IPS DF 6.9 (cell line): Measurements from ENCODE around the gene PIK3IP1.

Experiments
- DNase-seq: peaks from one replicate; pipeline ENCODE4 v3.0.0-alpha.2; 2013; ENCODE audit warnings: low read depth, low spot score
- H3K27ac ChIP-seq: one replicate; pipeline ENCODE4 v1.5.1; 2013; ENCODE audit warnings: low read length, control low read depth
- H3K27me3 ChIP-seq: 2 replicates; pipeline ENCODE4 v1.6.1; 2013; ENCODE audit warnings: mild to moderate bottlenecking, low read length; ENCODE audit not compliant: control insufficient read depth, insufficient read depth
- H3K36me3 ChIP-seq: 2 replicates; pipeline ENCODE4 v1.6.1; 2013; ENCODE audit warnings: low read length; ENCODE audit not compliant: control insufficient read depth, insufficient read depth
- H3K4me1 ChIP-seq: 2 replicates; pipeline ENCODE4 v1.6.1; 2013; ENCODE audit warnings: low read length; ENCODE audit not compliant: control insufficient read depth, insufficient read depth
- H3K4me3 ChIP-seq: 2 replicates; pipeline ENCODE4 v1.5.1; 2013; ENCODE audit warnings: mild to moderate bottlenecking, low read length
- H3K9me3 ChIP-seq: 2 replicates; pipeline ENCODE4 v1.6.1; 2013; ENCODE audit warnings: low read length, inconsistent platforms; ENCODE audit not compliant: control insufficient read depth, insufficient read depth
- WGBS: extraction: QIAGEN DNeasy Blood & Tissue Kit; methylation state at CpG from one replicate; pipeline ENCODE4 v1.1.7; 2013; ENCODE audit warnings: mixed read lengths, missing lambda C conversion rate; ENCODE audit not compliant: insufficient read length, insufficient coverage; 5-methylcytosine and 5-hydroxymethylcytosine counted together

PIK3IP1 gene, protein sequence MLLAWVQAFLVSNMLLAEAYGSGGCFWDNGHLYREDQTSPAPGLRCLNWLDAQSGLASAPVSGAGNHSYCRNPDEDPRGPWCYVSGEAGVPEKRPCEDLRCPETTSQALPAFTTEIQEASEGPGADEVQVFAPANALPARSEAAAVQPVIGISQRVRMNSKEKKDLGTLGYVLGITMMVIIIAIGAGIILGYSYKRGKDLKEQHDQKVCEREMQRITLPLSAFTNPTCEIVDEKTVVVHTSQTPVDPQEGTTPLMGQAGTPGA

DNA sequence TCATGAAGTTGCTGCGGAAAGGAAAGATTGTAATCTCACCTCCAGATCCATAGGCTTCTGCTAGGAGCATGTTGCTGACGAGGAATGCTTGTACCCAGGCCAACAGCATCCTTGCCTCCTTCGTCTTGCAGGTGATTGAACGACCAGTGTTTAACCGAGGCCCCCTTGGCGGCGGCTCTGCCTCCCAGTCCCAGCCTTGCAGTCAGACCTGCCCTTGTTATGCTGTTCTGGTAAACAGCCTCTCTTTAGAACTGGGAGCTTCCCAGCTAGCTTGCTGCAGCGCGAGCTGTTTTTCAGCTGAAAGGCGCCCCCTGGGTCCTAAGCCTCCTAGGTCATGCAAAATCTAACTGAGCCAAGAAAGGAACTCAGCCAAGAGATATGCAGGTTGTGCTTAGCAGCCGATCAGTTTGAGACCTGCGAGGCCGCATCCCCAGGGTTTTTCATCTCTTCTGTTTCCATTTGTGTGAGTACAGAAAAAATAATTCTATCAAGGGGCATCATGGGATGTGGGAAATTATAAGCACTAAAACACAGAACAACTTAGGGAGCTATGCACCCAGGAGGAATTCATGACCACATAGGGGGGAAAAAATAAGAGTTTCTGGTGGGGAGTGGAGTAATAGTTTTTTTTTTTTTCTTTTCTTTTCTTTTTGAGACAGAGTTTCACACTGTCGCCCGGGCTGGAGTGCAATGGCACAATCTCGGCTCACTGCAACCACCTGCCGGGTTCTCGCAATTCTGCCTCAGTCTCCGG lies at the start of gene PIK3IP1:
PIK3IP1 (minus strand) TSS at position 253 of the 754 bp plus-strand sequence; CDS start at position 109, 144 bp downstream.
- no peaks in the 10 kb centered on the region for H3K36me3 ChIP-seq
- no peaks in the 10 kb centered on the region for H3K4me1 ChIP-seq
- no peaks in the 10 kb centered on the region for H3K9me3 ChIP-seq
- peak within 1 kb of the TSS; percentile 11; the same call in 1 of the 2 replicates for H3K4me3 ChIP-seq
- H3K27me3 ChIP-seq, result no peaks in the 10 kb centered on the region; the same call in 1 of the 2 replicates
- H3K27ac ChIP-seq, result no peak within 1 kb of the TSS
- WGBS, result no CpG with 5 or more reads among the region's 19 CpGs
- peak; percentile 80 for DNase-seq

DNA sequence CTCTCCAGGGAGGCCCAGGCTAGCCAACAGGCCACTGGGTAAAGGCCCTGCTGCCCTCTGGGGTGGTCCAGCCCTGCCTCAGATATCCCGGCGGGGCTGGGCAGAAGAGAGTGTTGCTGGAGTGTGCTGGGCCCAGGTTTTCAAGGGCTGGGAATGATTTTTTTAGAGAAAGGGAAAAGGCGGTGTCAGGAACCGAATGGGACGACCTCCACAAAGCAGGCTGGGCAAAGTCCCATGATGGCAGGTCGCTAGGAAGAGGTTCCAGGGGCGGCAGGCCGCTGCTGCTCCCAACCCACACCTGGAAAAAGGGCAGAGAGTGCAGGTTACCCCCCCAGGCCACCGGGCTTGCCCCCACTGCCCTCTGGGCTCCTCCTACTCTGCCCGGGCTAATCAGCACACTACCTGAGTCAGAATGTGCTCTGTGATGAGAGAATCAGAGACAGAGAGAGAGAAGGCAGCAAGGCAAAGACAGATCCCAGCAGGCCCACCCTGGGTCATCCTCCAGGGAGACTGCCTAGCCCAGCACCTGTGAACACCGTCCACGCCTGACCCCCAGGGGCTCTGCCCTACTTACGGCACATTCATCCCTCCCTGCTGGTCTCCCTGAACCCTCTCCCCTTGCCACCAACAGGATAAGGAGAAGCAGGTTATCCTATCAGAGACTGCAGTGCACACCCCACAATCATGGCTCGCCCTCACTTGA lies 49.2 kb upstream of the PIK3IP1 start:
- no peaks in the 10 kb centered on the region for H3K9me3 ChIP-seq
- no peak for DNase-seq
- H3K4me3 ChIP-seq, result no peak overlapping the region
- peaks cover 15% of the 10 kb centered on the region for H3K4me1 ChIP-seq
- WGBS, result no CpG with 5 or more reads among the region's 14 CpGs
- H3K27ac ChIP-seq, result no peak overlapping the region
- no peaks in the 10 kb centered on the region for H3K27me3 ChIP-seq
- H3K36me3 ChIP-seq, result peaks cover 16% of the 10 kb centered on the region

DNA sequence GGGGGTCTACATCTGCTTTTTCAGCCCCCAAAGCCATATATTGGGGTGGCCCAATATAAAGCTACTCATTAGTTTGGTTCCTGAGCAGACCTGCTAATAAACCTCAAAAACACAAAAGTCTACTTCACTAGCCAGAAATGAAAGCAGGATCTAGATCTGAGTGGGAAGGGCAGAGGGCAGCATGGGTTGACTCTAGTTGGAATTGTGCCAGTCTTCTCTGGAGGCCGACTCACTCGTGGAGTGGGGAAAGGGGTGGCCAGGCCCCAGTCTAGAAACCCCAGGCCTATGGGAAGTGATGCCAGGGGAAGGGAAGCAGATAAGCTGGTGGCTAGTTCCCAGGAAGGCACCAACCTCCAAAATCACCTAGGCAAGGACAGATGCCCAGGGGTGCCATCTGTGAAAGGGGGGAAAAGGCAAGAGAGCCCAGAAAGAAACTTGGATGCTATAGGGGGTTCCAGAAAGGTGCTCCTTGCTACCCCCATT lies 48.5 kb upstream of the PIK3IP1 start:
- DNase-seq, result no peak
- no CpG with 5 or more reads among the region's 2 CpGs for WGBS
- no peaks in the 10 kb centered on the region for H3K9me3 ChIP-seq
- H3K27me3 ChIP-seq, result no peaks in the 10 kb centered on the region
- H3K4me3 ChIP-seq, result no peak overlapping the region
- H3K36me3 ChIP-seq, result peaks cover 16% of the 10 kb centered on the region
- H3K27ac ChIP-seq, result no peak overlapping the region
- peaks cover 15% of the 10 kb centered on the region for H3K4me1 ChIP-seq

DNA sequence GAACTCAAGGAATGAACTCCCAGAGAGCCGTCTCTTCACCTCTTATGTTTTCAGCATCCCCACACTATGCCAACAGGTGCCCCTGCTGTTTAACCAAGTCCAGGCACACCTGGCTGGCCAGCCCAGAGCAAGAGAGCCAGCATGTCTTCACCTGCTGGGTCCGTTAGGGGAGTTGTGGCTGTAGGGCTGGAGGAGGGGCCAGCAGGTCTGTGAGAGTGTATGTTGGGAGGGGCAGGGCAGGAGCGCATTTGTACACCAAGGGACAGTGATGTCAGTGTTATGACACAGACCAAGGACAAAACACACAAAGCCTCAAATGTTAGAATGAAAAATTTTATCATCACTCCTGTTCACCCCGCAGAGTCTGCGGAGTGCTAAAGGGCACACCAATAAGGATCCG lies 48.1 kb upstream of the PIK3IP1 start:
- WGBS, result no CpG with 5 or more reads among the region's 6 CpGs

DNA sequence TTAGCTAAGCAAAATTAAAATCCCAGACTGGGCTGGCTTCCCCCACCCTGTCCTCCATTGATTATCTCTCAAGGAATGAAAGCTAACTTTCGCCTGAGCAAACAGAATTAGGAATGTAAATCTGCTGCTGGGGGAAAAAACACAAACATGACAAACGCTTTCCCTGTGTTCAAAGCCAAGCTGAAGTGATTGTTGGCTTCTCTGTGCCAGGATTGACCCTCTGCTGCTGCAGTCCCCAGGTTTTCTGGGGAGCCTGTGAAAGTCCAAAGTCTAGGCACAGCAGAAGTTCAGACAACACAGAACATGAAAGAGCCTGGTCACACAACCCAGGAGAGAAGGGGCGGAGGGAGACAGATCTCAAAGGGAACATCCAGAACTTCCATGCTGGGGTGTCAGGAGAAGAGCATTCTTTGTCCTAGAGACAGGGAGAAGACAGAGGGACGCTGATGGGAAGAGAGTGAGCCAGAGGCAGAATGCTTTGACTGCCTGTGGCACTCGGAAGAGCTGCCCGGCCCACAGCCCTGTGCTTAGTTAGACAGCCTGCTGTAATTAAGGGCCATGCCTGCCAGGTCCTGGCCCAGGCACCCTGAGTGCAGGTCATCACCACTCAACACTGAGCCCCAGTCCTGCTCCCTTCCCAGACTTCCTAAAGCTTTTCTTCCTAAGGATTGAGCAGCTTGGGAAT lies 47.0 kb upstream of the PIK3IP1 start:
- Histone ChIP-seq H3K27ac (no peak overlapping the region), H3K27me3 (no peaks in the 10 kb centered on the region), H3K4me3 (no peak overlapping the region), H3K36me3 (peaks cover 25% of the 10 kb centered on the region), H3K9me3 (no peaks in the 10 kb centered on the region), H3K4me1 (peaks cover 9% of the 10 kb centered on the region)
- no peak for DNase-seq
- WGBS, result no CpG with 5 or more reads among the region's 6 CpGs

More for the DNA sequence above, 48.1 kb upstream of the PIK3IP1 start:
- Histone ChIP-seq H3K9me3 (no peaks in the 10 kb centered on the region), H3K4me1 (peaks cover 15% of the 10 kb centered on the region), H3K36me3 (peaks cover 20% of the 10 kb centered on the region), H3K27ac (no peak overlapping the region), H3K4me3 (no peak overlapping the region), H3K27me3 (no peaks in the 10 kb centered on the region)
- DNase-seq, result no peak

DNA sequence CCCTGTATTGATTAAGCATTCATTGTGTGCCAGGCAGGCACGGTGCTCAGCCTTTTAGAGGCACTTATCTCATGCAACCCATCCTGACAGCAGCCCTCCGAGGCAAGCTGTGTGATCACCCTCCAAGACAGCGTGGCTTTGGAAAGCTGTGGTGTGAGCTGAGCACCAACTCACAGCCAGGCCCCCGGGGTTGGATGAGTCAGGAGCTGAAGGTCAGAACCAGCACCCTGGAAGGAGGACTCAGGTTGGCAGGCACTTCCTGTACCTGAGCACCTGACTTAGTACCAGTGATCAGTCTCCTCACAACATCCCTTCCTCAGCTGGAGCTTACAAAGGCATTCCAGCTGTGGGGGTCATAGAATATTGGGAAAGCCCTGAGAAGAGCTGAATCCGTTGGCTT lies 44.9 kb upstream of the PIK3IP1 start:
- no peak overlapping the region for H3K4me3 ChIP-seq
- peaks cover 37% of the 10 kb centered on the region for H3K36me3 ChIP-seq
- no CpG with 5 or more reads among the region's 5 CpGs for WGBS
- H3K27ac ChIP-seq, result no peak overlapping the region
- no peaks in the 10 kb centered on the region for H3K27me3 ChIP-seq
- DNase-seq, result no peak
- H3K4me1 ChIP-seq, result peaks cover 2% of the 10 kb centered on the region
- H3K9me3 ChIP-seq, result no peaks in the 10 kb centered on the region

DNA sequence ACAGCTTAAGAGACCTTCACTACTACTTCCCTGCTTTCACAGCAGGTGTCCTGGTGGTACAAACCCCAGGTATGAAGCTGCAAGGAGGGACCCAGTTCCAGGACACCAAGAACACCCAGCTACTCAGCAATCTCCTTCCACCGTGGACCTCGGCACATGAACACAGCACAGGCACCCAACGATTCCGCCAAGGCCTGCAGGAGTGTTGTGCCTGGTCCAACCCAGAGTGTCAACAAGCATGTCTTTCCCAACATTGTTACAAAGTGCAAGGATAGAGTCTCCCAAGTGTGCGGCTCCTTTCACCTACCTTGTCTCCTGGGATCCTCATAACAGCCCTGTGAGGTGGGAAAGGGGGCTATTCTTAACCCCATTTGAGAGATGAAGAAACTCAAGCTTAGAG lies 42.0 kb upstream of the PIK3IP1 start:
- WGBS, result no CpG with 5 or more reads among the region's 5 CpGs
- H3K4me3 ChIP-seq, result no peak overlapping the region
- no peak for DNase-seq
- no peaks in the 10 kb centered on the region; the same call in 1 of the 2 replicates for H3K4me1 ChIP-seq
- peaks cover 24% of the 10 kb centered on the region for H3K36me3 ChIP-seq
- H3K27me3 ChIP-seq, result no peaks in the 10 kb centered on the region
- H3K9me3 ChIP-seq, result no peaks in the 10 kb centered on the region
- H3K27ac ChIP-seq, result no peak overlapping the region

DNA sequence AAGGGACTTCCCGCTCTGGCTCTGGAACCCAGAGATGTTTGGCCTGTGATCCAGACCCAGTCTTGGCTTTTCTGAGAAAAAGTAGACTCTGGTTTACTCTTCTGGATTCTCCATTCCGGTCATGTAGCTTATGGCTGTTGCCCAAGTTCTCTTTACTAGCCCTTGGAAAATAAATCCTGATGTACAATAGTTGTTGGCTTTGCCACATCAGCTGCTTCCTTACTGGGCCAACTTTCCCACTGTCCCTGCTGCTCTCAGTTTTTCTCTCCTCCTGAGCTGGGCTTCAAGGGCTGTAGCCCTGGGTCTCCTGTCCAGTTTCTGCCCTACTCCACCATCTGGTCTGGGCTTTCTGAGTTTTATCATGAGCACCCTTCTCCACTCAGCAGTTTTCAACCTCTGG lies 41.4 kb upstream of the PIK3IP1 start:
- Histone ChIP-seq H3K4me1 (no peaks in the 10 kb centered on the region; the same call in 1 of the 2 replicates), H3K9me3 (no peaks in the 10 kb centered on the region), H3K27ac (no peak overlapping the region), H3K27me3 (no peaks in the 10 kb centered on the region), H3K4me3 (no peak overlapping the region), H3K36me3 (peaks cover 26% of the 10 kb centered on the region)
- DNase-seq, result no peak
- WGBS, result no CpG with 5 or more reads among the region's 2 CpGs

DNA sequence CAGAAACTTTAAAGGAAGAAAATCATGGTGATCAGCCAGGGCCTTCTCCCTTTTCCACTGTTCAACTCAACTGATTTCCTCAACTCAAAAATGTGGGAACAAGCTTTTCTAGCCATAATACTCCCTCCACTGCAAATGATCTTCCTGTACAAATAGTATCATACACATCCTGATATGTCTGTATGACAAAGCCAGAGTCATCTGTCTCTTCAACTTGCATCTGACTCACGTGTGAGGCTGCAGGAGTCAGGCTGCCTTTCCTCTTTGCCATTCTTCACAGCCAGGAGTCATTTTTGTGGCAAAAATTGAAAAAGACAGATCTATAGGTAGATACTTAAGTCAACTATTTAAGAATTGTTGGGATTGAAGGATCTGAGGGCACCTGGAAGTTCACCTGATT lies 40.6 kb upstream of the PIK3IP1 start:
- Histone ChIP-seq H3K27ac (no peak overlapping the region), H3K4me1 (no peaks in the 10 kb centered on the region; the same call in 1 of the 2 replicates), H3K27me3 (no peaks in the 10 kb centered on the region), H3K9me3 (no peaks in the 10 kb centered on the region), H3K4me3 (no peak overlapping the region), H3K36me3 (peaks cover 26% of the 10 kb centered on the region)
- WGBS, result no CpG with 5 or more reads among the region's 1 CpG
- DNase-seq, result no peak

DNA sequence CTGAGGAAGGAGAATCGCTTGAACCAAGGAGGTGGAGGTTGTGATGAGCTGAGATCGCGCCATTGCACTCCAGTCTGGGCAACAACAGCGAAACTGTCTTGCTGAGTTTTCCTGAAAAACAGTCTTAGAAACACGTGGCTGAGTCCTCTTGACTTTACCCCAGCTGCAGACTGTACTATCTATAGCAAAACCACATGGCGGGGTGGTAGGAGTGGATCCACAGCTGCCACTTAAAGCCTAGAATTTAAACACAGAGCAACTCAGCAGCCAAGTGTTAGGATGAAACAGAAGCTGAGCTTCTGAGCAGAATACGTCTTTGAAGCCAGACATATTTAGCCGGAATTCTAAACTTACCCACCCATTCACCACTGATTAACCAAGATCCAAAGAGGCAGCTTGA lies 39.7 kb upstream of the PIK3IP1 start:
- H3K9me3 ChIP-seq, result no peaks in the 10 kb centered on the region
- no peaks in the 10 kb centered on the region; the same call in 1 of the 2 replicates for H3K4me1 ChIP-seq
- H3K36me3 ChIP-seq, result peaks cover 27% of the 10 kb centered on the region
- no peak for DNase-seq
- WGBS, result no CpG with 5 or more reads among the region's 8 CpGs
- no peak overlapping the region for H3K4me3 ChIP-seq
- no peaks in the 10 kb centered on the region for H3K27me3 ChIP-seq
- H3K27ac ChIP-seq, result no peak overlapping the region
